GM12892 (cell line): ENCODE results near the gene METTL25.
"Not testable (repeated sequence)": the region's sequence is repeated elsewhere in the genome, so short reads cannot be mapped to it uniquely, and the experiment has no call there.

Experiments
- DNase-seq: peaks from one replicate; pipeline ENCODE4 v3.0.0; 2011; ENCODE audit not compliant: insufficient read length
- FAIRE-seq: peaks from 2 replicates; lab custom pipeline; 2011; peaks lifted over from hg19 to GRCh38; lab: Jason Lieb, UNC
- POLR2A ChIP-seq: IDR thresholded peaks from 2 replicates; pipeline ENCODE4 v1.6.1; 2011; ENCODE audit warnings: low read depth, low read length, control low read depth
- POLR2AphosphoS5 ChIP-seq: IDR thresholded peaks from 2 replicates; pipeline ENCODE4 v1.6.1; 2011; ENCODE audit warnings: low read depth, low read length, control low read depth
- TAF1 ChIP-seq: IDR thresholded peaks from 2 replicates; pipeline ENCODE4 v1.6.1; 2011; ENCODE audit warnings: low read depth, mild to moderate bottlenecking, control low read depth, low read length, borderline replicate concordance

The METTL25 gene

DNA sequence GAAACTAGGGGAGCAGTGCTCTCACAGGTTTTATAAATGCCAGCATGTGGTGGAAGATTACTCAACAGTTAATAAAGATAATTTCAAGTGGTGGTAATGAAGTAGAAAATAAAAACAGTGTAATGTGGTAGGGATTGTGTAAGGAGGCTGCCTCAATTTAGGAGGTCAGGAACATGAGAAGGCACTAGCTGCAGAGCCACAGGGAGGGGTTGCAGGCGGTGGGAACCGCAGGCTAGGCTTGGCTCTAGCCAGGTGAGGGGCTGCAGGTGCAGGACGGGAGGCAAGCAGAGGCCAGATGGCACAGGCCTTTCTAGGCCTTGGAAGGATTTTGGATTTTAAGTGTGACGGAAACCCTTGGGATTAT, 768 bp downstream of the METTL25 start:
- TF ChIP-seq POLR2AphosphoS5 (no peak), POLR2A (no peak), TAF1 (no peak)
- FAIRE-seq (peak; percentile 17), DNase-seq (no peak)

DNA sequence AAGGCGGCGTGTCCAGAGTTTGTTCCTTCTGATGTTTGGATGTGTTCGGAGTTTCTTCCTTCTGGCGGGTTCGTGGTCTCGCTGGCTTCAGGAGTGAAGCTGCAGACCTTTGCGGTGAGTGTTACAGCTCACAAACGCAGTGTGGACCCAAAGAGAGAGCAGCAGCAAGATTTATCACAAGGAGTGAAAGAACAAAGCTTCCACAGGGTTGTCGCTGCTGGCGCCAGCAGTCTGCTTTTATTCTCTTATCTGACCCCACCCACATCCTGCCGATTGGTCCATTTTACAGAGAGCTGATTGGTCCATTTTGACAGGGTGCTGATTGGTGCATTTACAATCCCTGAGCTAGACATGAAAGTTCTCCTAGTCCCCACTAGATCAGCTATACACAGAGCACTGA, 2.5 kb downstream of the METTL25 start:
- not testable (repeated sequence) for DNase-seq, FAIRE-seq

DNA sequence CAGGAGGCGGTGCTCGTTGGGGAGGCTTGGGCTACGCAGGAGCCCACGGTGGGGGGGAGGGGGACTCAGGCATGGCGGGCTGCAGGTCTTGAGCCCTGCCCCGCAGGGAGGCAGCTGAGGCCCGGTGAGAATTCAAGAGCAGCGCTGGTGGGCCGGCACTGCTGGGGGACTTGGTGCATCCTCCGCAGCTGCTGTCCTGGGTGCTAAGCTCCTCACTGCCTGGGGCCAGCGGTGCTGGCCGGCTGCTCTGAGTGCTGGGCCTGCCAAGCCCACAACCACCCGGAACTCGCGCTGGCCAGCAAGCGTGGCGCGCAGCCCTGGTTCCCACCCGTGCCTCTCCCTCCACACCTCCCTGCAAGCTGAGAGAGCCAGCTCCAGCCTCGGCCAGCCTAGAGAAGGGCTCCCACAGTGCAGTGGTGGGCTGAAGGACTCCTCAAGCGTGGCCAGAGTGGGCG, 3.2 kb downstream of the METTL25 start:
- TF ChIP-seq POLR2A (no peak), TAF1 (no peak), POLR2AphosphoS5 (no peak)
- DNase-seq (no peak), FAIRE-seq (no peak)

DNA sequence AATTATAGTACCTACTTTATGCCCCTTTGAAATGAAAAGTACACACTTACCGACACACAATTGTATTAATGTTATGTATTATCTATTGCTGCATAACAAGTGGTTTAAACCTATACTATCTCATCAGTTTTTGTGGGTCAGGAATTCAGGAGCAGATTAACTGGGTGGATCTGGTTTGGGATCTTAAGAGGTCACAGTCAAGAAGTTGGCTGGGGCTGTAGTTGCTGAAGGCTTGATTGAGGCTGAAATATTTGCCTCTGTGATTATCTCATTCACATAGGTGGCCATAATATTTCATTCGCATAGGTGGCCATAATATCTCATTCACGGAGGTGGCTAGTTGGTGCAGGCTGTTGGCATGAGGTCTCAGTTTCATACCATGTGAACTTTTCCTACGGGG, 5.7 kb downstream of the METTL25 start:
- peak; percentile 50 for FAIRE-seq
- no peak for TF ChIP-seq POLR2AphosphoS5
- TF ChIP-seq POLR2A: no peak
- no peak for TF ChIP-seq TAF1
- no peak for DNase-seq

DNA sequence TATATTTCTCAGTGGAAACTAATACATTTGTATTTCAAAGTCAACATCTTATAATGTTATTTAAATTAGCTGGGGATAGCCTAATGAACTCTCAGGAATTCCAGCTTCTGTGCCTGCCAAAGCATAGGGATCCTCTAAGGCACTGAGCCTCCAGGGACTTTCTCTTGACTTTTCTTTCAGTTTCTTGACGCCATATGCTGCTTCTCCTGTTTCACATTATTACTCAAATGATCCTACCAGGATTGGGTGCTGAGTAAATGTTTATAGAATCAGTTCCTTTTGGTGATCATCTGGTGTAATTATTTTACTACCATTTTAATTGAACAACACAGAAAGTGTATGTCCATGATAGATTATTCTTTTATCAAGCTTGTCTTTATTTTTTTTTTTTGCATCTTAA, 7.9 kb downstream of the METTL25 start:
- DNase-seq (no peak), FAIRE-seq (no peak)
- no peak for TF ChIP-seq POLR2A

DNA sequence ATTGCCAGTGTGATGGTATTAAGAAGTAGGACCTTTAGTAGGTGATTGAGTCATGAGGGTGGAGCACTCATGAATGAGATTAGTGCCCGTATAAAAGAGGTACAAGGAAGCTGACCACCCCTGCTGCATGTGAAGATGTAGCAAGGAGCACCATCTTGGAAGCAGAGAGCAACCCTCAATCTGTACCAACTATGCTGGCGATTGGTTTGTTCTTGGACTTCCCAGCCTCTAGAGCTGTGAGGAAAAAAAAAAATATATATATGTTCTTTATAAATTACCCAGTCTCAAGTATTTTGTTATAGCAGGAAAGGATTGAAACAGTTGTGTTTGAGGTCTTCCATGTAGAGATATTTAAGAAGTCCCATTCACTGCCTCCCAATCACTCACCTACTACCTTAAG, 16.9 kb downstream of the METTL25 start:
- no peak for FAIRE-seq
- DNase-seq: no peak
- TF ChIP-seq POLR2A: no peak
- no peak for TF ChIP-seq POLR2AphosphoS5
- no peak for TF ChIP-seq TAF1

DNA sequence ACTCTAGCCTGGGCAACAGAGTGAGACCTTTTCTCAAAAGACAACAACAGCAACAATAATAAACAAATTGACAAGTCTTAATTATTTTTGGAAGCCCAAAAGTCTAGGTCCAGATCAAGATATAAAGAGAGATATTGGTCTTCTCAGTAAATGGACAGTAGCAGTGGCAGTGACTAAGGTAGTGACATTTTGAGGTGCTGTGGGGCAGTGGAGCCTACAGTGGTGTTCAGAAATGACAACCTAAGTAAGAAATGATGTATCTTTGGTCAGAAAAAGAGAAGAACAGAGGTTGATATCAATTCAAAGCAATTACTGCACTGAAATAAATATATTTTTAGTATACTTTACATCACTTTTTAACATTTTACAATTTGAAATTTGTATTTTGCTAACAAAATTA, 20.7 kb downstream of the METTL25 start:
- no peak for FAIRE-seq

DNA sequence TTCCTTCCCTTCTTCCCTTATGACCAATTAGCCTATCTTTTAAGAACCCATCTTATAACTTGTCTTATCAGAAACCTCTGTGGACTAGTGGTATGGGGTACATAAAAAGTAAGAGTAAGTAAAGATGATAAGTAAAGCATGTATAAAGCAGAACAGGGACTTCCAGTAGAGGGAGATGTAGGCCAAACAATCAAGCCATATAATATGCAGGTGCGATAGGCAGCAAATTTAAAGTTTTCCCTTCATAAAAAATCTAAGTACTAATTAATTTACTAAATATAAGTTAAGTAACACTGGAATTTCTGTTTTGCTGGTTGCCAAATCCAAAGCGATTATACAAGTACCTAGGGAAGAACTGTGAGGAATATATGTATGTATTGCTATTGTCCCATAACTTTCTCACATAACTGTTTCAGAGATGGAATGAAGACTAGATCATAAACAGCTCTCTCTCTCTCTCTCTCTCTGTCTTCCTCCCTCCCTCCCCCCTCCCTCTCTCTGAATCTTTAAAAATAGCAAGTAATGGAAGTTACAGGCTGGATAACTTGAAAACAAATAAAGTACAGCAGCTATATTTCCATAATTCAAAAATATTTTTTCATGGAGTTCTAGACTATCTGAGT, 25.7 kb downstream of the METTL25 start:
- FAIRE-seq (no peak), DNase-seq (no peak)
- no peak for TF ChIP-seq POLR2A
- TF ChIP-seq TAF1: no peak
- no peak for TF ChIP-seq POLR2AphosphoS5

More for the DNA sequence above, 20.7 kb downstream of the METTL25 start:
- no peak for DNase-seq
- TF ChIP-seq POLR2A (no peak), TAF1 (no peak), POLR2AphosphoS5 (no peak)

DNA sequence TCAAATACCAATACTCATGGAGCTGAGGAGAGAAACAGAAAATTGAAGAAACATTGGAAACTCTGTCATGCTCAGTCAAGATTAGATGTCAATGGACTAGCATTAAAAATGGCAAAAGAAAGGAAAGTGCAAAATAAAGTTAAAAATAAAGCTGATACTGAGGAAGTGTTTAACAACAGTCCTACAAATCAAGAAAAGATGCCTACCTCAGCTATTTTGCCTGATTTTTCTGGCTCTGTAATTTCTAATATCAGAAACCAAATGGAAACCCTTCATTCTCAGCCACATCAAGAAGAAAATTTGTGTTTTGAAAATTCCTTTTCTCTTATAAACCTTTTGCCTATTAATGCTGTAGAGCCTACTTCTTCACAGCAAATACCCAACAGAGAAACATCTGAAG, 40.5 kb downstream of the METTL25 start:
- TF ChIP-seq POLR2AphosphoS5 (no peak), POLR2A (no peak), TAF1 (no peak)
- no peak for DNase-seq
- FAIRE-seq: no peak

DNA sequence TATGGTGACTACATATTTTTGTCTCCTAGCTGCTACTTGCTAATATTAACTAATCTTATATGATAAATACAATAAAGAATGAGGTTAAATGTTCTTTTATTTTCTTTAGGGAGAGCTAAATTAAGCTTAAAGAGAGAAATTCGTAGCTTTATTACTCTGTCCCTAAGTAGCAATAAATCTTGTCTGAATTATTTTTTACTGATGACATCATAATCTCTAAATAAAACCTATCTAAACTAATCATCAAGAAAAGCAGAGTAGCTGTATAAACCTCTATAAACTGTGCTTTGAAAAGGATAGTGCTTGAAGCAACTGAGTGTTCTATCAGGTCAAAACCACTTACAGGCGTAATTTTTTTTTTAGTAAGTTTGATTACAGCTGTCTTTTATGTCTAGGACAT, 42.5 kb downstream of the METTL25 start:
- FAIRE-seq: no peak
- no peak for DNase-seq

DNA sequence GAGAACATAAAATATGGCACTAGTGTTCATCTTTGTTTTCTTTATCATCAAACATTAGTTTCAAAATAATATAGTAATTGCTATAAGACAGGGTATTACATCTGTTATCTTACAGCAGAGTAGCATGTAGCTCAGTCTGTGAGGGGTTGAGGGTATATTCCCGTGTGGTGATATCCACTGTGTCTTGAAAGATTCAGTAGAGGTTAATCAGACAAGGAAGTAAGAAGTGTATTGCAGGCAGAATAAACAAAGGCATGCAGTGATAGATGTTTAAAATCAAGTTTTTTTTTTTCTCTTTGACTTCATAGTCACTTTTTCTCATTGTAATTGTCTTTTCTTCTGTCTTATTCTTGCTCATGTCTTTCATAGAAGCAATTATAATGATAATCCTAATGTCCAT, 48.3 kb downstream of the METTL25 start:
- FAIRE-seq (no peak), DNase-seq (no peak)
- no peak for TF ChIP-seq POLR2AphosphoS5
- TF ChIP-seq TAF1: no peak

More for the DNA sequence above, 42.5 kb downstream of the METTL25 start:
- TF ChIP-seq POLR2AphosphoS5: no peak
- no peak for TF ChIP-seq TAF1
- no peak for TF ChIP-seq POLR2A

DNA sequence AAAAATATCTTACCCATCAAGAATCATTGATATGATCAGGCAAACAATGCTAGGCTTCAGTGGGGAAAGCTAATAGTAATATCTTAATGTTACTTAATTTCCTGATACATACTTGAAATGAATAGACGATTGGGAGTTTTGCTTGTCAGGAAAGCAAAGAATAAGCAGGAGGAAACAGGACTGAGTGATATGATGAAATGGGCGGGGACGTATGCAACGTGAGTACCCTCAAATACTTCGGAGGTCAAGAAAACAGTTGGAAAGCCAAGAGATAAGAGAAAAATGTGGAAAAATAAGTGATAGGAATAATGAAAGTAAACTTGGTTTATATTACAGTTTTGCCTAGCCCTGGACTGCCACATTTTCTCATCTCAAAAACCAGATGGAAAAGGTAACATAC, 49.2 kb downstream of the METTL25 start:
- TF ChIP-seq TAF1 (no peak), POLR2A (no peak), POLR2AphosphoS5 (no peak)
- FAIRE-seq: no peak
- DNase-seq: no peak

DNA sequence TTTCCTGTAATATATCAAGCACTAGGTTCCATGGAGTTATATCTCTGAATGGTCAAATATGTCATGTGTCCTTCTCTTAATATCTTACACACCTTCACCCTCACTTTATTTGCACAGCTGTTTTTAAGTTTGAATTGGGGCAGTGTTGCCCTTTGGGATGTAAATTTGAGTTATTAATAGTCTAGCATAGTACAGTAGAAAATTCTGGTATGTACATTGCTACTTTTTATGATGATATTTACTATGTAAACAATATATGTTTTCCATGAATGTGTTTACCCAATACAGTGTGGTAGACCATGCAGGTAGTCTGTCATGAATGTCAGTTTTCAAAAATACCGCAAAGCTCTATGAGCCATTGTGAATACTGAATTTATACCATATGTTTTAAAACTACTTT, 50.5 kb downstream of the METTL25 start:
- TF ChIP-seq POLR2AphosphoS5 (no peak), TAF1 (no peak), POLR2A (no peak)
- DNase-seq: no peak
- FAIRE-seq: no peak
